ENCODE data around the gene CACNB4.
"Not testable (repeated sequence)": the region's sequence is repeated elsewhere in the genome, so short reads cannot be mapped to it uniquely, and the experiment has no call there.

CACNB4 gene

DNA sequence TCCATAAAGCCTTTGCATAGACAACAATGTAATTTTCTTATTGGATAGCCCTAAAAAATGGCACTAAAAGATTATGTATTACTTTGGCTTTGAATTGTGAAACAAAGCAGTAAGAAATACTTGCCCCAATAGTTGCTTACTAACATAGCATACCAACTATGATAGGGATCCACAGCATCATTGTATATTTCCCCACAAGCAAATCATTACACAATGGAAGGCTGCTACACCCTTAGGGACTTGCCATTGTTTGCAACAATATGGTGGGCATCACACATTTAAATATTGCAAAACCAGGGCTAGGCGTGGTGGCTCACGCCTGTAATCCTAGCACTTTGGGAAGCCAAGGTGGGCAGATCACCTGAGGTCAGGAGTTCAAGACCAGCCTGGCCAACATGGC, 74.4 kb downstream of the CACNB4 start:
- TF ChIP-seq, protein P1, sequence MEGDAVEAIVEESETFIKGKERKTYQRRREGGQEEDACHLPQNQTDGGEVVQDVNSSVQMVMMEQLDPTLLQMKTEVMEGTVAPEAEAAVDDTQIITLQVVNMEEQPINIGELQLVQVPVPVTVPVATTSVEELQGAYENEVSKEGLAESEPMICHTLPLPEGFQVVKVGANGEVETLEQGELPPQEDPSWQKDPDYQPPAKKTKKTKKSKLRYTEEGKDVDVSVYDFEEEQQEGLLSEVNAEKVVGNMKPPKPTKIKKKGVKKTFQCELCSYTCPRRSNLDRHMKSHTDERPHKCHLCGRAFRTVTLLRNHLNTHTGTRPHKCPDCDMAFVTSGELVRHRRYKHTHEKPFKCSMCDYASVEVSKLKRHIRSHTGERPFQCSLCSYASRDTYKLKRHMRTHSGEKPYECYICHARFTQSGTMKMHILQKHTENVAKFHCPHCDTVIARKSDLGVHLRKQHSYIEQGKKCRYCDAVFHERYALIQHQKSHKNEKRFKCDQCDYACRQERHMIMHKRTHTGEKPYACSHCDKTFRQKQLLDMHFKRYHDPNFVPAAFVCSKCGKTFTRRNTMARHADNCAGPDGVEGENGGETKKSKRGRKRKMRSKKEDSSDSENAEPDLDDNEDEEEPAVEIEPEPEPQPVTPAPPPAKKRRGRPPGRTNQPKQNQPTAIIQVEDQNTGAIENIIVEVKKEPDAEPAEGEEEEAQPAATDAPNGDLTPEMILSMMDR (IDR thresholded peaks at IDR 0.05; ENCODE audit: insufficient read depth, missing control alignments) = no peak
- DNase-seq (ENCODE audit: insufficient read length, low spot score) (no peak), FAIRE-seq (no peak)

DNA sequence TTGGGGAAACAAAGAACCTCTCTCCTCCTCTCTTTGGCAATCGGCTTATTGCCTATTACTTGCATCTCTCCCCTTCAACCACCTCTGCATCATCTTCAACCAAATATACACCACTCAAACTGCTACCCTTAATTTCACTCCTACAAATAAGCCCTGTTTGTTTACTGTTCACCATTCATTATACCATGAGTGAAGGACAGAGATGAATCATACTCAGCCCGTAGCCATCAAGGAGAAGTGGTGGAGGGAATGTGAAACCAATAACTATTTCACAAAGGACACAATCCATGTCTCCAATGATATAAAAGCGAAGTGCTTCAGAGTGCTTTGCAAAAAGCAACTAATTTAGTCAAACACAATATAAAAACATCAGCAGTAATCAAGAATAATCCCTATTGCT, 76.8 kb downstream of the CACNB4 start:
- DNase-seq (ENCODE audit: insufficient read length, low spot score) (no peak), FAIRE-seq (no peak)
- TF ChIP-seq, protein P1 (IDR thresholded peaks at IDR 0.05; ENCODE audit: insufficient read depth, missing control alignments) = no peak

DNA sequence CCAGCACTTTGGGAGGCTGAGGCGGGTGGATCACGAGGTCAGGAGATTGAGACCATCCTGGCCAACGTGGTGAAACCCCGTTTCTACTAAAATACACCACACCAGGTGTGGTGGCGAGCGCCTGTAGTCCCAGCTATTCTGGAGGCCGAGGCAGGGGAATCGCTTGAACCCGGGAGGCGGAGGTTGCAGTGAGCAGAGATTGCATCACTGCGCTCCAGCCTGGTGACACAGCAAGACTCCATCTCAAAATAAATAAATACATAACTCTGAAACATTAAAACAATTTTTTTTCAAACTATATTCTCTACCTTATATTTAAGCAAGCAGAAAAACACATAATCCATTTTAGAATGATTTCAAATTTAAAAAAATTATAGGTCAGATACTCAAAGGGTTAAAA, 77.8 kb downstream of the CACNB4 start:
- DNase-seq (ENCODE audit: insufficient read length, low spot score); FAIRE-seq: not testable (repeated sequence)

DNA sequence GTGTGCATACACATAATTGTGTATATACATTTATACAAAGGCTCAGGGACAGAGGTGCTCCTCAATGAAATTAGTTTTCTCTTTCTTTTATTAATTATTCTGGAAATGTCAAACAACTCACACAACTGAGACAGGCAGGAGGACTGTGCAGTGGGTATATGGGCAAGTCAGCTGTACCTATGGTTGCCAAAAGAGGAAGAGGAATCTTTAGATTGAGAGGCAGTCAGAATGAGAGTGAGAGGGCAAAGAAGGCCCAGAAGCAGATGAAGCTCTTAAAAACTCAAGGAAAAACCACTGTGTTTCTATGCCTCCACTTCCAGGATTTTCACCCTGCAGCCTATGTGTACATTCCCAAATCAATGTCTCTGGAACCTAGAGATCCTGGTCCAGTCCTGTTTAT, 79.1 kb downstream of the CACNB4 start:
- FAIRE-seq (no peak), DNase-seq (ENCODE audit: insufficient read length, low spot score) (no peak)
- TF ChIP-seq, protein P1 (IDR thresholded peaks at IDR 0.05; ENCODE audit: insufficient read depth, missing control alignments) = no peak

DNA sequence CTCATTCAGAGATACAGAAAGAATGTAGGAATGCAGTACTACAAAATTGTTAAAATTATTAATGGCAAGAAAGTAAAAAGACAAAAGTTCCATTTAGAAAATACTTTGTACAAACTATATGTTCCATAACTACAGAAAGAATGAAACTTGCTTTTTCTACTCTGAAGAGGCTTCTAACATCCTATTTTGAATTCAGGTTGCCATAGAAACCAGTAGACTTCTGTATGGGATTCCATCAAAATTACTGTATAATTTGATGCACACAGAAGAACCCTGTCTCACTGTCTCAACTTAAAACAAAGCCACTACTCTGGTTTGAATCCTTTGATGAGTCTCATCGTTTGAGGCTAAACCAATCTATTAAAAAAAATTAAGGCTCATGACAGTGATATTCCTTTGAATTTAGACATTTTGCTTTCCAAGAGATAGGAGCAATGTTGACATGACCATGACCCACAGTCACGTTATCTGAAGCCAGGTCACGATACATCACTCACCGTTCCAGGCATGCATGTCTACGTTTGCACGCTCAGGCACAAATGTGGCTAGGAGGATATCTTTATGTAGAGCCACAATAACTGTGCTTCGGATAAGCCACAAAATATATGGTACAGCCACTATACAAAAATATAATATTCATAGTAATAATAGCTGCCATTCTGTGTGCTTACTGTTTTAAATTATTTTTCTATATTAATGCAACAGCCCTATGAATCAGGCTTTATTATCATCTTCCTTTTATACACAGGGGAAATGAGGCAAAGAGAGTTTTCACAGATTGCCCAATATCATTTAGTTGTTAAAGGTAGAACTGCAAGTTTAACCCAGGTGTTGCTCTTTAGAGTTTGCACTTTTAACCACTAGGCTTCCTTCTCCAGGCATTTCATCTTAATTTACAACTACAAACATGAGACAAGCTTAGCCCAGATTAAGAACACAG, 82.4 kb downstream of the CACNB4 start:
- FAIRE-seq = no peak
- DNase-seq (ENCODE audit: insufficient read length, low spot score) = no peak
- TF ChIP-seq, protein P1 (IDR thresholded peaks at IDR 0.05; ENCODE audit: insufficient read depth, missing control alignments) = no peak

DNA sequence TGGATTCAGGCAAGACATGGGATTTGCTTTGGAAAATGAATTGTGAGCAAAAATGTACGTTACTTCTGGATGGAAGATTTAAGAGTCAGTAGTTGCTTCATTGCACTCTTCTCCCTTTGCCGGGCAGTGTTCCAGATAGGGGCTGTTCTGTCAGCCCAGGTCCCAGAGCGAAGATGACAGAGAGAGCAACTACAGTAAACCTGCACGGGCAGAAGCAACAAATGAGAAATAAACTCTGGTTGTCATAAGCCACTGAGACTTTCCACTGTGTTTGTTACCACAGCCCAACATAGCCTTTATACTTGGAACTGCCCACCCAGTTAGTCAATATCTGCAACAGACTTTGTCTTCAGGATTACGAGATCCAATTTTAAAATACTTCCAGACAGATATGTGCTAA, 83.3 kb downstream of the CACNB4 start:
- DNase-seq (ENCODE audit: insufficient read length, low spot score) (no peak), FAIRE-seq (no peak)
- TF ChIP-seq, protein P1 (IDR thresholded peaks at IDR 0.05; ENCODE audit: insufficient read depth, missing control alignments) = no peak

DNA sequence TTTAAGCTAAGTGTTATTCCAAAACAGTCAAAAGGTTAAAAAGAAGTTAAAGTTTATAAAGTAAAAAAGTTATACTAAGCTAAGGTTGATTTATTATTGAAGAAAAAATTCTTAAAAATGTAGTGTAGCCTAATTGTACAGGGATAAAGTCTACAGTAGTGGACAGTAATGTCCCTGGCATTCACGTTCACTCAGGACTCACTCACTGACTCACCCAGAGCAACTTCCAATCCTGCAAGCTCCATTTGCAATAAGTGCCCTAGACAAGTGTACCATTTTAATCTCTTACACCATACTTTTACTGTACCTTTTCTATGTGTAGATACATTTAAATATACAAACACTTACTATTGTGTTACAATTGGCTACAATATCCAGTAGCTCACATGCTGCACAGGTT, 86.1 kb downstream of the CACNB4 start:
- FAIRE-seq (no peak), DNase-seq (ENCODE audit: insufficient read length, low spot score) (no peak)
- TF ChIP-seq, protein P1 (IDR thresholded peaks at IDR 0.05; ENCODE audit: insufficient read depth, missing control alignments) = no peak

Data from D721Med (cell line).